Heart left ventricle (tissue), 13 donors: ENCODE measurements around the gene SIGLEC14.

ENCODE experiments used
- POLR2A ChIP-seq, 2 donors: fragments of 450-650 bp; IDR thresholded peaks; one replicate each; pipeline ENCODE4 v1.6.1; 2017; ENCODE audit warnings: antibody characterized with exemption in 2 of 2, mild to moderate bottlenecking in 2 of 2, moderate library complexity in 2 of 2
- TF ChIP-seq, protein P1 (sequence below), 12 donors: fragments of 200-600 bp; sonication (generic) in 4 of 12; IDR thresholded peaks; one replicate each; pipeline versions ENCODE4 v1.5.0 to v1.8.0; 2018 to 2022; ENCODE audit warnings: antibody characterized with exemption in 12 of 12, mild to moderate bottlenecking in 5 of 12
- donor health status: ischemic (EF 13 %, LVEDD 7.1; RV severe dilation, severe dysfunction).
- donor health status: DM: no; HTN: yes; CAD: no.
- donor health status: DM: no; HTN: no; CAD: no.
- donor health status: ischemic (EF 25% LVEDD 6.9; RV normal size, moderate dysfunction).
- donor health status: ischemic (EF 25% LVEDD 5.7; RV mildly dilated, moderate dysfunction).
- donor health status: ischemic (EF 35%, LVEDD 5.7; RV mildly dilated, moderate dysfunction).
- donor health status: nonischemic (EF 11% LVEDD 7.7; RV severe dilation, severe dysfunction).
- donor health status: DM: yes; HTN: yes; CAD: no.
- donor health status: PGD.
- donor health status: ischemic (EF 29% LVEDD 5.4; RV normal size, mild dysfunction).
- donor health status: nonischemic (EF 23%, LVEDD 6.1; RV moderate dilation, normal function).

DNA sequence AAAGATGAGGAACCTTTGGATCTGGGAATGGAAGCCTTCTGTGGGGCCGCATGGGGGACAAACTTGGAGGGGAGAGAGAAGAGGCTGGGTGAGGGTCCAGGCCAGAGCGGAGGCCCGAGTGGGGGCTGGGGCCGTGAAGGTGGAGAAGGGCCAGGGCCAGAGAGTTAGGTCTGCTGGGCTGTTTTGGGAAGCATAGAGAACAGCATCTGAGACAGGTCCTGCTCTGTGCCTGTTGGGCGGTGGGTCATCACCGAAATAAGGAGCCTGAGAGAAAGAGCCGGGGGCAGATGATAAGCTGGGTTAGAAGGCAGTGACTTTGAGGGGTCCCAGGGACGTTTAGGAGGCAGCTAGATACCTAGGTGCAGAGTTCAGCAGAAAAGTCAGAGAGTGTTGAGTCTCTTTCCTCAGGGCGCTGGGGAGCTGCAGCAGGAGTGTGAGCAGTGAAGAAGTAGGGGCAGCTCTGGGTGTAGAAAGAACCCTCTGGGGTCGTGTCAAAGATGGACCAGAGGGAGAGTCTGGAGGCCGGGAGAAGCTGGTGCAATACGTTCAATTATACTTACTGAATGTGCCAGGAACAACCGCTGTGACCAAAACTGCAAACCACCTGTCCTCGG lies 49.2 kb upstream of the SIGLEC14 start:
- TF ChIP-seq, protein P1, sequence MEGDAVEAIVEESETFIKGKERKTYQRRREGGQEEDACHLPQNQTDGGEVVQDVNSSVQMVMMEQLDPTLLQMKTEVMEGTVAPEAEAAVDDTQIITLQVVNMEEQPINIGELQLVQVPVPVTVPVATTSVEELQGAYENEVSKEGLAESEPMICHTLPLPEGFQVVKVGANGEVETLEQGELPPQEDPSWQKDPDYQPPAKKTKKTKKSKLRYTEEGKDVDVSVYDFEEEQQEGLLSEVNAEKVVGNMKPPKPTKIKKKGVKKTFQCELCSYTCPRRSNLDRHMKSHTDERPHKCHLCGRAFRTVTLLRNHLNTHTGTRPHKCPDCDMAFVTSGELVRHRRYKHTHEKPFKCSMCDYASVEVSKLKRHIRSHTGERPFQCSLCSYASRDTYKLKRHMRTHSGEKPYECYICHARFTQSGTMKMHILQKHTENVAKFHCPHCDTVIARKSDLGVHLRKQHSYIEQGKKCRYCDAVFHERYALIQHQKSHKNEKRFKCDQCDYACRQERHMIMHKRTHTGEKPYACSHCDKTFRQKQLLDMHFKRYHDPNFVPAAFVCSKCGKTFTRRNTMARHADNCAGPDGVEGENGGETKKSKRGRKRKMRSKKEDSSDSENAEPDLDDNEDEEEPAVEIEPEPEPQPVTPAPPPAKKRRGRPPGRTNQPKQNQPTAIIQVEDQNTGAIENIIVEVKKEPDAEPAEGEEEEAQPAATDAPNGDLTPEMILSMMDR (IDR thresholded peaks at IDR 0.05), result no peak
- TF ChIP-seq POLR2A (IDR thresholded peaks at IDR 0.05), result no peak
